ENCODE data around the gene WDR83.
A peak's percentile ranks its signal among the peaks of the same experiment; 100 is the strongest.

The WDR83 gene

GRCh38 chr19:12660980-12661379 is 5.6 kb upstream of the WDR83 start (continued):
- TF ChIP-seq ZNF16 (tag by site-specific recombination; IDR thresholded peaks at IDR 0.05; ENCODE audit: low read depth): no peak
- no peak for TF ChIP-seq CTCF (tag by site-specific recombination; IDR thresholded peaks at IDR 0.05)
- no peak for TF ChIP-seq ZNF510 (tag by site-specific recombination; IDR thresholded peaks at IDR 0.05; ENCODE audit: insufficient replicate concordance)
- TF ChIP-seq ZFP69B (tag by site-specific recombination; IDR thresholded peaks at IDR 0.05): no peak
- no peak for TF ChIP-seq ZNF624 (tag by site-specific recombination; IDR thresholded peaks at IDR 0.05)
- no peak for TF ChIP-seq PRDM4 (tag by site-specific recombination; IDR thresholded peaks at IDR 0.05)
- no peak for TF ChIP-seq GLIS1 (tag by site-specific recombination; IDR thresholded peaks at IDR 0.05)
- no peak for TF ChIP-seq ZNF529 (tag by site-specific recombination; IDR thresholded peaks at IDR 0.05; ENCODE audit: insufficient replicate concordance)

- H3K36me3 ChIP-seq (ENCODE audit: control insufficient read depth in 2 of 2, insufficient read depth in 1 of 2, low read length in 2 of 2): peaks cover 11 to 62% of the 10 kb centered on the region in 2 experiments; a peak in 2 of 3 replicates
- H3K4me3 ChIP-seq (ENCODE audit: low read depth, low read length): no peak overlapping the region
- H3K27ac ChIP-seq (ENCODE audit: extremely low read depth, low read depth, low read length): no peak overlapping the region
- no peaks in the 10 kb centered on the region for H3K9me3 ChIP-seq (ENCODE audit: control insufficient read depth, insufficient read depth, low read depth, low read length)
- H3K4me1 ChIP-seq (ENCODE audit: control insufficient read depth, insufficient read depth, low read length): no peaks in the 10 kb centered on the region
- ChIA-PET POLR2A (no interaction called here), CTCF (interaction anchor here (1.8 kb wide), 1 partner anchor 101 kb away, joined by 5 read pairs; no protein-coding TSS in a partner anchor)
- TF ChIP-seq ZNF350 (tag by site-specific recombination; IDR thresholded peaks at IDR 0.05) (no peak), INSM2 (tag by site-specific recombination; IDR thresholded peaks at IDR 0.05) (no peak), SP2 (tag by site-specific recombination; IDR thresholded peaks at IDR 0.05) (peak; percentile 48), ZNF596 (tag by site-specific recombination; IDR thresholded peaks at IDR 0.05) (no peak), AEBP2 (tag by site-specific recombination; IDR thresholded peaks at IDR 0.05; ENCODE audit: borderline replicate concordance) (no peak), PBX3 (CRISPR knock-in tag; IDR thresholded peaks at IDR 0.05) (no peak), ZNF843 (tag by site-specific recombination; IDR thresholded peaks at IDR 0.05) (no peak), ZNF335 (tag by site-specific recombination; conservative IDR thresholded peaks at IDR 0.05) (peak; percentile 60), ZNF10 (tag by site-specific recombination; IDR thresholded peaks at IDR 0.05) (no peak), GLIS1 (tag by site-specific recombination; IDR thresholded peaks at IDR 0.05) (peak; percentile 27; the same call in 1 of the 2 replicates), TCF7L2 (IDR thresholded peaks at IDR 0.05; ENCODE audit: borderline replicate concordance, low read depth, low read length) (no peak), ZSCAN30 (tag by site-specific recombination; IDR thresholded peaks at IDR 0.05) (no peak), TSHZ1 (tag by site-specific recombination; IDR thresholded peaks at IDR 0.05; ENCODE audit: borderline replicate concordance) (no peak), ZIC2 (tag by site-specific recombination; IDR thresholded peaks at IDR 0.05) (no peak), ZNF416 (tag by site-specific recombination; IDR thresholded peaks at IDR 0.05) (no peak), KLF7 (tag by site-specific recombination; IDR thresholded peaks at IDR 0.05; ENCODE audit: borderline replicate concordance) (no peak)
Measured at GRCh38 chr19:12664406-12665280, 2.0 kb upstream of the WDR83 start.

All from HEK293 (cell line).